NCI-H1092 treated with DMSO at 0.1 percent for 48 hours (cell line): Measurements from ENCODE around the gene PALS1.
"Not testable (repeated sequence)": the region's sequence is repeated elsewhere in the genome, so short reads cannot be mapped to it uniquely, and the experiment has no call there.

Experiments
- DNase-seq: peaks from one replicate; lab custom pipeline; 2025; lab: John Stamatoyannopoulos, UW

PALS1 gene

GRCh38 chr14:67257906-67258305 lies 16.7 kb downstream of the PALS1 start:
- DNase-seq: no peak

GRCh38 chr14:67260965-67261364 lies 19.7 kb downstream of the PALS1 start:
- DNase-seq: no peak

- no peak for DNase-seq
These were observed 22.4 kb downstream of the PALS1 start for GRCh38 chr14:67263499-67264149.

GRCh38 chr14:67265131-67265530 lies 23.9 kb downstream of the PALS1 start:
- no peak for DNase-seq

GRCh38 chr14:67267576-67268328 lies 26.5 kb downstream of the PALS1 start:
- DNase-seq: no peak

- DNase-seq: no peak
These were observed 27.4 kb downstream of the PALS1 start for GRCh38 chr14:67268426-67269150.

- no peak for DNase-seq
These were observed 28.2 kb downstream of the PALS1 start for GRCh38 chr14:67269298-67270060.

GRCh38 chr14:67270145-67270753 lies 29.0 kb downstream of the PALS1 start:
- DNase-seq: no peak

GRCh38 chr14:67270933-67271332 lies 29.7 kb downstream of the PALS1 start:
- DNase-seq: no peak

- not testable (repeated sequence) for DNase-seq
These were observed 32.0 kb downstream of the PALS1 start for GRCh38 chr14:67273281-67273680.

GRCh38 chr14:67276131-67276530 lies 34.9 kb downstream of the PALS1 start:
- no peak for DNase-seq

- DNase-seq: no peak
These were observed 39.3 kb downstream of the PALS1 start for GRCh38 chr14:67280506-67280905.

- DNase-seq: peak; percentile 69
These were observed 44.7 kb downstream of the PALS1 start for GRCh38 chr14:67285876-67286452.
